ENCODE measurements around the gene ERRFI1.
"Not testable (repeated sequence)": the region's sequence is repeated elsewhere in the genome, so short reads cannot be mapped to it uniquely, and the experiment has no call there.

The ERRFI1 gene

GRCh38 chr1:7964476-7964875 lies 61.6 kb downstream of the ERRFI1 start:
- no peaks in the 10 kb centered on the region for H3K4me1 ChIP-seq (ENCODE audit: control insufficient read depth in 1 of 2, insufficient read depth in 2 of 2, low read length in 2 of 2)
- H2AK5ac ChIP-seq (ENCODE audit: low read length): no peak overlapping the region
- no peak overlapping the region for H2BK5ac ChIP-seq (ENCODE audit: low read depth, low read length, poor library complexity)
- H3K36me3 ChIP-seq (ENCODE audit: control insufficient read depth in 1 of 2, insufficient read depth in 2 of 2, low read length in 2 of 2): peaks cover 28 to 42% of the 10 kb centered on the region in 2 experiments
- peaks cover 7% of the 10 kb centered on the region for H3K79me1 ChIP-seq (ENCODE audit: low read length)
- H3K23ac ChIP-seq (ENCODE audit: low read length): no peak overlapping the region
- H3K14ac ChIP-seq (ENCODE audit: low read length): no peak overlapping the region
- no peak overlapping the region for H3K4me3 ChIP-seq (ENCODE audit: low read depth, low read length)
- H4K12ac ChIP-seq (ENCODE audit: low read depth, low read length): no peak overlapping the region
- H3K9ac ChIP-seq (ENCODE audit: low read length): no peak overlapping the region
- H3K9me3 ChIP-seq (ENCODE audit: insufficient read depth, low read depth, low read length): no peaks in the 10 kb centered on the region
- H3K27me3 ChIP-seq (ENCODE audit: insufficient read depth, low read length): no peaks in the 10 kb centered on the region
- no peak overlapping the region for H2BK12ac ChIP-seq (ENCODE audit: low read length)
- no peak overlapping the region for H3K27ac ChIP-seq (ENCODE audit: low read depth, low read length)
- no peak overlapping the region for H4K8ac ChIP-seq (ENCODE audit: low read depth, low read length)
- no peak for DNase-seq
- no peak overlapping the region for H2AFZ ChIP-seq (ENCODE audit: insufficient read depth, low read length, poor library complexity)
- no CpG with 5 or more reads among the region's 3 CpGs for WGBS (ENCODE audit: extremely low coverage, insufficient coverage, insufficient read length)
- H3K79me2 ChIP-seq (ENCODE audit: control insufficient read depth, insufficient read depth, low read length, poor library complexity): peaks cover 6% of the 10 kb centered on the region
- H2BK120ac ChIP-seq (ENCODE audit: insufficient read depth, low read length, poor library complexity): no peak overlapping the region
- H3K4ac ChIP-seq (ENCODE audit: low read depth, low read length): no peak overlapping the region
- no peak overlapping the region for H3K4me2 ChIP-seq (ENCODE audit: low read length)
- H3K18ac ChIP-seq (ENCODE audit: low read length): no peak overlapping the region
- H4K91ac ChIP-seq (ENCODE audit: low read depth, low read length): no peak overlapping the region

DNA sequence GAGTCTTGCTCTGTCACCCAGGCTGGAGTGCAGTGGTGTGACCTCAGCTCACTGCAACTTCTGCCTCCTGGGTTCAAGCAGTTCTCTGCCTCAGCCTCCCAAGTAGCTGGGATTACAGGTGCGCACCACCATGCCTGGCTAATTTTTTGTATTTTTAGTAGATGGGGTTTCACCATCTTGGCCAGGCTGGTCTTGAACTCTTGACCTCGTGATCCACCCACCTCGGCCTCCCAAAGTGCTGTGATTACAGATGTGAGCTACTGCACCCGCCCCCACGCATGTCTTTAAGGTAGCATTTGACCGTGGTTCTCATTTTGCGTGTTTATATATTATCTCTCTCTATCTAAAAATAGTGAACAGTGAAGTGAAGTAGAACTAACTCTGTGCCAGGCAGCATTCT lies 62.3 kb downstream of the ERRFI1 start:
- peaks cover 27 to 41% of the 10 kb centered on the region in 2 experiments for H3K36me3 ChIP-seq (ENCODE audit: control insufficient read depth in 1 of 2, insufficient read depth in 2 of 2, low read length in 2 of 2)
- not testable (repeated sequence) for H4K12ac ChIP-seq (ENCODE audit: low read depth, low read length); H3K9ac ChIP-seq (ENCODE audit: low read length); H3K27ac ChIP-seq (ENCODE audit: low read depth, low read length); H3K27me3 ChIP-seq (ENCODE audit: insufficient read depth, low read length); H3K4me3 ChIP-seq (ENCODE audit: low read depth, low read length); H4K8ac ChIP-seq (ENCODE audit: low read depth, low read length); H4K91ac ChIP-seq (ENCODE audit: low read depth, low read length); H2AK5ac ChIP-seq (ENCODE audit: low read length); H2BK120ac ChIP-seq (ENCODE audit: insufficient read depth, low read length, poor library complexity); H3K4ac ChIP-seq (ENCODE audit: low read depth, low read length); DNase-seq; H3K23ac ChIP-seq (ENCODE audit: low read length); H3K4me1 ChIP-seq (ENCODE audit: control insufficient read depth in 1 of 2, insufficient read depth in 2 of 2, low read length in 2 of 2); H3K79me1 ChIP-seq (ENCODE audit: low read length); H3K4me2 ChIP-seq (ENCODE audit: low read length); H3K18ac ChIP-seq (ENCODE audit: low read length); H2AFZ ChIP-seq (ENCODE audit: insufficient read depth, low read length, poor library complexity); H3K9me3 ChIP-seq (ENCODE audit: insufficient read depth, low read depth, low read length); H3K14ac ChIP-seq (ENCODE audit: low read length); H2BK5ac ChIP-seq (ENCODE audit: low read depth, low read length, poor library complexity); H2BK12ac ChIP-seq (ENCODE audit: low read length); H3K79me2 ChIP-seq (ENCODE audit: control insufficient read depth, insufficient read depth, low read length, poor library complexity)
- WGBS (ENCODE audit: extremely low coverage, insufficient coverage, insufficient read length): no CpG with 5 or more reads among the region's 7 CpGs

- H4K12ac ChIP-seq (ENCODE audit: low read depth, low read length); H3K79me1 ChIP-seq (ENCODE audit: low read length); H3K4me3 ChIP-seq (ENCODE audit: low read depth, low read length); H3K23ac ChIP-seq (ENCODE audit: low read length); H3K9me3 ChIP-seq (ENCODE audit: insufficient read depth, low read depth, low read length); H3K27ac ChIP-seq (ENCODE audit: low read depth, low read length); DNase-seq; H3K27me3 ChIP-seq (ENCODE audit: insufficient read depth, low read length); H2BK120ac ChIP-seq (ENCODE audit: insufficient read depth, low read length, poor library complexity); H2BK5ac ChIP-seq (ENCODE audit: low read depth, low read length, poor library complexity); H2BK12ac ChIP-seq (ENCODE audit: low read length); H3K4me2 ChIP-seq (ENCODE audit: low read length); H3K79me2 ChIP-seq (ENCODE audit: control insufficient read depth, insufficient read depth, low read length, poor library complexity); H4K8ac ChIP-seq (ENCODE audit: low read depth, low read length); H2AK5ac ChIP-seq (ENCODE audit: low read length); H3K4me1 ChIP-seq (ENCODE audit: control insufficient read depth in 1 of 2, insufficient read depth in 2 of 2, low read length in 2 of 2); H3K9ac ChIP-seq (ENCODE audit: low read length); H4K91ac ChIP-seq (ENCODE audit: low read depth, low read length); H3K14ac ChIP-seq (ENCODE audit: low read length); H3K18ac ChIP-seq (ENCODE audit: low read length); H2AFZ ChIP-seq (ENCODE audit: insufficient read depth, low read length, poor library complexity): not testable (repeated sequence)
- H3K36me3 ChIP-seq (ENCODE audit: control insufficient read depth in 1 of 2, insufficient read depth in 2 of 2, low read length in 2 of 2): peaks cover 24 to 37% of the 10 kb centered on the region in 2 experiments
- H3K4ac ChIP-seq (ENCODE audit: low read depth, low read length): peak overlapping the region; percentile 35
- no CpG with 5 or more reads among the region's 12 CpGs for WGBS (ENCODE audit: extremely low coverage, insufficient coverage, insufficient read length)
Measured at GRCh38 chr1:7963378-7963730, 62.8 kb downstream of the ERRFI1 start.

GRCh38 chr1:7962636-7963377 lies 63.3 kb downstream of the ERRFI1 start:
- H4K12ac ChIP-seq (ENCODE audit: low read depth, low read length): no peak overlapping the region
- peaks cover 7% of the 10 kb centered on the region for H3K79me1 ChIP-seq (ENCODE audit: low read length)
- H2BK120ac ChIP-seq (ENCODE audit: insufficient read depth, low read length, poor library complexity): no peak overlapping the region
- DNase-seq: no peak
- WGBS (ENCODE audit: extremely low coverage, insufficient coverage, insufficient read length): no CpG with 5 or more reads among the region's 11 CpGs
- no peak overlapping the region for H3K14ac ChIP-seq (ENCODE audit: low read length)
- H4K91ac ChIP-seq (ENCODE audit: low read depth, low read length): no peak overlapping the region
- no peaks in the 10 kb centered on the region for H3K9me3 ChIP-seq (ENCODE audit: insufficient read depth, low read depth, low read length)
- H3K4me1 ChIP-seq (ENCODE audit: control insufficient read depth in 1 of 2, insufficient read depth in 2 of 2, low read length in 2 of 2): no peaks in the 10 kb centered on the region
- no peak overlapping the region for H3K9ac ChIP-seq (ENCODE audit: low read length)
- H3K36me3 ChIP-seq (ENCODE audit: control insufficient read depth in 1 of 2, insufficient read depth in 2 of 2, low read length in 2 of 2): peaks cover 21 to 36% of the 10 kb centered on the region in 2 experiments
- H3K27ac ChIP-seq (ENCODE audit: low read depth, low read length): no peak overlapping the region
- peak overlapping the region; percentile 35 for H3K4ac ChIP-seq (ENCODE audit: low read depth, low read length)
- no peak overlapping the region for H3K23ac ChIP-seq (ENCODE audit: low read length)
- H2BK12ac ChIP-seq (ENCODE audit: low read length): no peak overlapping the region
- H3K79me2 ChIP-seq (ENCODE audit: control insufficient read depth, insufficient read depth, low read length, poor library complexity): peaks cover 6% of the 10 kb centered on the region
- no peak overlapping the region for H3K18ac ChIP-seq (ENCODE audit: low read length)
- no peak overlapping the region for H2BK5ac ChIP-seq (ENCODE audit: low read depth, low read length, poor library complexity)
- no peak overlapping the region for H3K4me2 ChIP-seq (ENCODE audit: low read length)
- no peak overlapping the region for H4K8ac ChIP-seq (ENCODE audit: low read depth, low read length)
- no peak overlapping the region for H2AK5ac ChIP-seq (ENCODE audit: low read length)
- no peaks in the 10 kb centered on the region for H3K27me3 ChIP-seq (ENCODE audit: insufficient read depth, low read length)
- H3K4me3 ChIP-seq (ENCODE audit: low read depth, low read length): no peak overlapping the region
- no peak overlapping the region for H2AFZ ChIP-seq (ENCODE audit: insufficient read depth, low read length, poor library complexity)

Data from trophoblast cell (in vitro differentiated cells and primary cell).